Ovary (tissue), 9 donors: Measurements from ENCODE around the gene LMTK2. TPM values are rescaled to one million over a fixed set of nuclear protein-coding genes. Genes with fewer than 3 reads are reported as not detected.

Experiments
- DNase-seq, 5 donors: peaks; one replicate each; pipeline ENCODE4 v3.0.0-alpha.2; 2019 to 2020
- H3K27ac ChIP-seq, 2 donors: fragments of 200-600 bp; one replicate each; pipeline versions ENCODE4 v1.5.1 to v1.8.0; 2019 to 2022
- H3K27me3 ChIP-seq: fragments of 200-600 bp; one replicate; pipeline ENCODE4 v1.8.0; 2022
- H3K36me3 ChIP-seq: fragments of 200-600 bp; sonication (generic); one replicate; pipeline ENCODE4 v1.5.1; 2019
- H3K4me1 ChIP-seq: one replicate; pipeline ENCODE4 v1.8.1; 2013; ENCODE audit warnings: mild to moderate bottlenecking, moderate library complexity; ENCODE audit not compliant: insufficient read depth
- H3K4me3 ChIP-seq: fragments of 200-600 bp; sonication (generic); one replicate; pipeline ENCODE4 v1.5.1; 2017
- H3K9me3 ChIP-seq, 2 donors: fragments of 200-600 bp in 1 of 2; sonication (generic) in 1 of 2; one replicate each; pipeline versions ENCODE4 v1.5.1 to v1.8.1; 2013 to 2019; ENCODE audit warnings: mild to moderate bottlenecking in 1 of 2, moderate library complexity in 1 of 2
- EP300 ChIP-seq: sonication (generic); formaldehyde crosslinking; IDR thresholded peaks from one replicate; pipeline ENCODE4 v1.6.1; 2017; ENCODE audit warnings: antibody characterized with exemption
- POLR2A ChIP-seq: fragments of 450-650 bp; IDR thresholded peaks from one replicate; pipeline ENCODE4 v1.6.1; 2017; ENCODE audit warnings: antibody characterized with exemption, mild to moderate bottlenecking, moderate library complexity
- WGBS, 3 donors: extraction: QIAGEN DNeasy Blood & Tissue Kit in 1 of 3; methylation state at CpG; one replicate each; pipeline versions ENCODE4 v1.1.5 to v1.1.7; 2013 to 2017; 5-methylcytosine and 5-hydroxymethylcytosine counted together
- intact Hi-C, 4 donors: fragments of 100-400 bp; cut with DNase I; formaldehyde crosslinking; loops; one replicate each; pipeline versions ENCODE4 v1.11.0 to v1.15.1; 2022 to 2023
- polyA plus RNA-seq, 2 donors: library from polyadenylated mRNA; stranded (reverse); fragments of 200-250 nt in 1 of 2; fragments of 350-450 nt in 1 of 2; fragmentation: Illumina TruSeq in 1 of 2; extraction: RNeasy Lipid Tissue Mini Kit (QIAGEN cat#74804) in 1 of 2; gene quantifications; one replicate each; pipeline ENCODE4 v1.2.3, GENCODE V29; 2013 to 2014
- total RNA-seq, 7 donors: library from RNA; depleted of rRNA in 2 of 7; stranded (reverse); fragments of >200 nt in 2 of 7; fragmentation: NEBNext Ultra II Directional in 3 of 7; extraction: Animal tissue kit (Norgen Biotek cat#: 25700) in 3 of 7; gene quantifications; one replicate each; pipeline versions ENCODE4 v1.1.0 to v1.2.4, GENCODE V29; 2016 to 2023
- TF ChIP-seq, protein P1 (sequence below), 3 donors: fragments of 450-650 bp in 2 of 3; fragments of 200-600 bp in 1 of 3; IDR thresholded peaks; one replicate each; pipeline versions ENCODE4 v1.5.1 to v1.8.0; 2016 to 2022; ENCODE audit warnings: antibody characterized with exemption in 3 of 3, mild to moderate bottlenecking in 1 of 3
- donor health status: DM: no; HTN: no; CAD: no; lungs with moderate emphysema.
- donor health status: DM: no; HTN: no; CAD: no.
- donor health status: Bipolar disorder and iron deficiency.
- donor health status: DM: yes; HTN: yes; CAD: no.
- donor health status: DM: no; HTN: no; CAD: no.
- donor health status: DM: yes; HTN: yes; CAD: no.

Gene LMTK2
- total and polyA plus RNA-seq, 9 donors, result 4.4 to 17.1 (median 12.8) TPM

DNA sequence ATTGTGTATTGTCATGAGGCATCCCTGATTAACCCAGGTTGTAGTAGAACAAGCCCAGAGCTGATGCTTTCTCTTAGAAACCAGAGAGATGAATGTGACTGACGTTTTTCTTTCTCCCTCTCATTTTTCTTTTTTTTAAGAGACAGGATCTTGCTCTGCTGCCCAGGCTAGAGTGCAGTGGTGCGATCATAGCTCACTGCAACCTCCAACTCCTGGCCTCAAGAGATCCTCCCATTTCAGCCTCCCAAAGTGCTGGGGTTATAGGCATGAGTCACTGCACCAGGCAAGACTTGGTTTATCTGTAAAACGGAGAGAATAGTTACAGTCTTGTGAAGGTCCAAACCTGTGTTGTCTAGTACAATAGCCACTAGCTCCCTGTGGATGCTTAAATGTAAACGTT lies 5.4 kb downstream of the LMTK2 start:
- Histone ChIP-seq H3K27ac (no peak overlapping the region), H3K9me3 (no peaks in the 10 kb centered on the region), H3K27me3 (no peaks in the 10 kb centered on the region), H3K36me3 (no peaks in the 10 kb centered on the region), H3K4me3 (no peak overlapping the region), H3K4me1 (peaks cover 6% of the 10 kb centered on the region)
- no peak for DNase-seq
- 83 to 91% (median 87%) methylated on average over 4 of the region's 4 CpGs for WGBS, 3 donors
- TF ChIP-seq EP300, result no peak
- TF ChIP-seq, protein P1, sequence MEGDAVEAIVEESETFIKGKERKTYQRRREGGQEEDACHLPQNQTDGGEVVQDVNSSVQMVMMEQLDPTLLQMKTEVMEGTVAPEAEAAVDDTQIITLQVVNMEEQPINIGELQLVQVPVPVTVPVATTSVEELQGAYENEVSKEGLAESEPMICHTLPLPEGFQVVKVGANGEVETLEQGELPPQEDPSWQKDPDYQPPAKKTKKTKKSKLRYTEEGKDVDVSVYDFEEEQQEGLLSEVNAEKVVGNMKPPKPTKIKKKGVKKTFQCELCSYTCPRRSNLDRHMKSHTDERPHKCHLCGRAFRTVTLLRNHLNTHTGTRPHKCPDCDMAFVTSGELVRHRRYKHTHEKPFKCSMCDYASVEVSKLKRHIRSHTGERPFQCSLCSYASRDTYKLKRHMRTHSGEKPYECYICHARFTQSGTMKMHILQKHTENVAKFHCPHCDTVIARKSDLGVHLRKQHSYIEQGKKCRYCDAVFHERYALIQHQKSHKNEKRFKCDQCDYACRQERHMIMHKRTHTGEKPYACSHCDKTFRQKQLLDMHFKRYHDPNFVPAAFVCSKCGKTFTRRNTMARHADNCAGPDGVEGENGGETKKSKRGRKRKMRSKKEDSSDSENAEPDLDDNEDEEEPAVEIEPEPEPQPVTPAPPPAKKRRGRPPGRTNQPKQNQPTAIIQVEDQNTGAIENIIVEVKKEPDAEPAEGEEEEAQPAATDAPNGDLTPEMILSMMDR (IDR thresholded peaks at IDR 0.05), result no peak
- TF ChIP-seq POLR2A, result no peak
- intact Hi-C loops, result no loop called here

DNA sequence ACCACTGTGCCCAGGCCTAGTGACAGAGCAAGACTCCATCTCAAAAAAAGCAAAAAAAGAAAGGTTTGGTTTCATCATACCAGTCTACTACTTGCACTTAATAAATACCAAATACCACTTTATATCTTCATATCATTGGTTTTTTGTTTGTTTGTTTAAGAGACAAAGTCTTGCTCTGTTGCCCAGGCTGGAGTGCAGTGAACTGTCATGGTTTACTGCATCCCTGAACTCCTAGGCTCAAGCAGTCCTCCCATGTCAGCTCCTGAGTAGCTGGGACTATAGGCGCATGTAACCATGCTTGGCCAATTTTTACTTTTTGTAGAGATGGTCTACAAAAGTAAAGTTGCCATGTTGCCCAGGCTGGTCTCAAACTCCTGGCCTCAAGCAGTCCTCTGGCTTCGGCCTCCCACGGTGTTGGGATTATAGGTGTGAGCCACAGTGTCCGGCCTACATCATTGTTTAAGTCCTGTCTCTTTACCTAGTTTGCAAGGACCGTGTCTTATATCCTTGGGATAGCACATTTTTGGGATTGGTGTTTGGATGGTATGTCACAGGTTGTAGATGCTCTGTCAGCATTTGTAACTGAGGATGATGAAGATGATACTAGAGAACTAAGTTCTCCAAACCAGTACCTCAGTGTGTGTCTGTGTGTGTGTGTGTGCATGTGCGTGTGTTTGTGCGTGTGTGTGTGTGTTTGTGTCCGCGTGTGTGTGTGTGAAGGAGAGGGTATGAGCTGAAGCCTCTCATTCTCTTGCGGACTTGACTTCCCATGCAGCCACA lies 9.3 kb downstream of the LMTK2 start:
- TF ChIP-seq POLR2A (no peak), EP300 (no peak)
- TF ChIP-seq, protein P1 (IDR thresholded peaks at IDR 0.05), result no peak
- no peaks in the 10 kb centered on the region for H3K27me3 ChIP-seq
- 93 to 97% (median 95%) methylated on average over 10 of the region's 10 CpGs for WGBS, 3 donors
- H3K36me3 ChIP-seq, result no peaks in the 10 kb centered on the region
- peaks cover 13% of the 10 kb centered on the region for H3K4me1 ChIP-seq
- intact Hi-C loops, result no loop called here
- H3K4me3 ChIP-seq, result no peak overlapping the region
- no peaks in the 10 kb centered on the region for H3K9me3 ChIP-seq
- no peak overlapping the region for H3K27ac ChIP-seq
- DNase-seq, result no peak

DNA sequence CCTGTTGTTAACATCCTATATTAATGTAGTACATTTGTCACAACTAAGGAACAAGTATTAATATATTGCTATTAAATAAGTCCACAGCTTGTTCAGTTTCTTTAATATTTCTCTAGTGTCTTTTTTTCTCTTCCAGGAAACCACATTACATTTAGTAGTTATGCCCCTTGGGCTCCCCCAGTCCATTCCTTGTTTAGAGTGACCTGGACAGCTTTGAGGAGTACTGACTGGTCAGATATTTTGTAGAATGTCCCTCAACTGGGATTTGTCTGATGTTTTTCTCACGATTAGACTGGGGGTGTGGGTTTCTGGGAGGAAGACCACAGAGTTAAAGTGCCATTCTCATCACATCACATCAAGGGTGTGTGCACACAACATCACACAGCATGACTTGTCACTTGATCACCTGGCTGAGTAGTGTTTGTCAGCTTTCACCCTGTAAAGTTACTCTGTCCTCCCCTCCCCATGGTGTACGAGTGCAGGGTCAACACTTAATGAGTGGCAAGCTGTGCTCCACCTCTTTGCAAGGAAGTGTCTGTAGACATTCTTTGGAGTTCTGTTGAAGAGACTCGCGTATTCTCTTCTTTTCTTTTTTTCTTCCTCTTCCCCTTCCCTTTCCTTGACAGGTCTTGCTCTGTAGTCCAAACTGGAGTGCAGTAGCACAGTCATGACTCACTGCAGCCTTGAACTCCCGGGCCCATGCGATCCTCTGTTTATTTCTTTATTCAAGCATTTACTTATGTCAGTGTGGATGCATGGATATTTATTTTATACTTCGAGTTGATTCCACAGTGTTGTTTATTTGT lies 10.2 kb downstream of the LMTK2 start:
- Histone ChIP-seq H3K9me3 (no peaks in the 10 kb centered on the region), H3K4me1 (peaks cover 13% of the 10 kb centered on the region), H3K4me3 (no peak overlapping the region), H3K27me3 (no peaks in the 10 kb centered on the region), H3K27ac (peak overlapping the region in 1 of 2 donors; percentile 45), H3K36me3 (no peaks in the 10 kb centered on the region)
- 14 to 36% (median 24%) methylated on average over 7 of the region's 7 CpGs for WGBS, 3 donors
- peak in 3 of 5 donors; percentile 37 to 58 (median 45) for DNase-seq
- TF ChIP-seq, protein P1 (IDR thresholded peaks at IDR 0.05), result no peak
- TF ChIP-seq POLR2A (no peak), EP300 (no peak)
- intact Hi-C loops, result no loop called here

DNA sequence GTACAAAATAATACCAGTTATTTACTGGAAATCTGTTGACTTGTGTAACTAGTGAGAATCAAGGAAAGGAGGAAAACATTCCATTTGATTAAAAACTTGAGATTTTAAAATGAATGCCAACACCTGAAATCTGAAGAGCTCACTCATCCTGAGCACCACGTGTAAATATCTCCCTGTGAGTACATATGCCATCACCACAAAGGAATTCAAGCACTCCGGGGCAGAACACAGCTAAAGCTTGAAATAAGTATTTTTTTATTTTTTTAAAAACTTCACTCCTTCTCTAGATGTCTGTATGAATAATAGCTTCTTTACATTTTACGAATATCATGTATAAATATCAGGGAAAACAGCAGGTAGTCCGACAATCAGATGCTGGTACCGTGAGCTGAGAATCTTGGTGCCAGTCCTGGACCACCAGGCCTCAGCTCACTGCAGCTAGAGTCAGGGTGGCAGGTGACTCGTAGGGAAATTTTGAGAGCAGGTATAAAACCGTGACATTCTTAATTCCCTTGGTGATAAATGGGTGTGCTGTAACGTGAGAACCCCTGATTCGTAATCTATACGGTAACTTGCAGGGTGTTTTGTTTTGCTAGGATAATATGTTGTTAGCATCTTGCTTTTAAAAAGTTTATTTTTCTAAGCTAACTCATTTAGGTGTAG lies 12.7 kb downstream of the LMTK2 start:
- Histone ChIP-seq H3K4me1 (peaks cover 13% of the 10 kb centered on the region), H3K27me3 (no peaks in the 10 kb centered on the region), H3K36me3 (no peaks in the 10 kb centered on the region), H3K9me3 (no peaks in the 10 kb centered on the region), H3K4me3 (no peak overlapping the region), H3K27ac (peak overlapping the region in 1 of 2 donors; percentile 35)
- intact Hi-C loops, result no loop called here
- 56 to 61% (median 59%) methylated on average over 10 of the region's 10 CpGs for WGBS, 3 donors
- no peak for DNase-seq
- TF ChIP-seq, protein P1 (IDR thresholded peaks at IDR 0.05), result no peak
- TF ChIP-seq EP300 (no peak), POLR2A (no peak)
